Astrocyte of the cerebellum (primary cell): ENCODE measurements around the gene PPP2R2B.
"Not testable (repeated sequence)": the region's sequence is repeated elsewhere in the genome, so short reads cannot be mapped to it uniquely, and the experiment has no call there.

Experiments used
- DNase-seq: peaks from one replicate; pipeline ENCODE4 v3.0.0-alpha.2; 2011; ENCODE audit warnings: low read depth
- H3K4me3 ChIP-seq: 2 replicates; pipeline ENCODE4 v1.5.1; 2011; ENCODE audit warnings: mild to moderate bottlenecking, low read depth, low read length, moderate library complexity
- CTCF ChIP-seq: IDR thresholded peaks from 2 replicates; pipeline ENCODE4 v1.5.1; 2012; ENCODE audit warnings: low read length, low read depth, moderate library complexity, mild to moderate bottlenecking; ENCODE audit errors: missing control alignments
- in situ Hi-C: cut with HindIII; loops from 2 replicates; pipeline ENCODE4 v1.10.0; 2017; ENCODE audit warnings: low sequenced_read_pairs

PPP2R2B gene

DNA sequence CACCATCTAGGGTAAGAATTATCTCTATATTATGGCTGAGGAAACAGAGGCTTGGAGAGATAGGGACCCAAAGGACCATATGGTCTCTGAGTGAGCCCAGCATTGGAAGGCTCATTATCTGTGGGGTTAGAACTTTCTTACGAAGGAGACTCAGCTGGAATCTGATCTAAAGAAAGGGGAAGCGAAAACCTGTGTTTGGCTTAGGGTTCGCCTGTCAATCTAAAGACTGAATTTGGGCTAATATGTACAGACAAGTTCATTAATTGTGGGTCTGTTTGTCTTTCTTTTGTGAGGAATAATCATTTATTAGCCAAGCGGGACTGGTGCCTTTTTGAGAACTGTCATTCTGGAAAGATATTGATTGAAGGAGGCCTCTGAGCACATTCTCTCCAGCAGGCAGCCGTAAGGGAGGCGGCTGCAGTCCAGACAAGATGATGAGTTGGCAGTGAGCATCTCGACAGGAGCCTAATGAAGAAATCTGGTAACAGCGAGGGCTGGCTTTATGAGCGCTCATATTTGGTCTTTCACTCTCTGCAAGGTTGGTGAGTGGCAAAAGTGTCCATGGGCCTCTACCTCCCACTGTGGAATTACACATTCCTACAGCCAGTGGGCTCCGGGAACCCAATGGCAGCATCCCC is 258.4 kb downstream of the PPP2R2B start:
- no peak for TF ChIP-seq CTCF
- no peak for DNase-seq
- in situ Hi-C loops, result no loop called here
- no peak overlapping the region for H3K4me3 ChIP-seq

- H3K4me3 ChIP-seq, result no peak overlapping the region
- no peak for DNase-seq
- TF ChIP-seq CTCF, result no peak
- in situ Hi-C loops, result no loop called here
These were observed 260.1 kb downstream of the PPP2R2B start for GRCh38 chr5:146618434-146618833.

- in situ Hi-C loops, H3K4me3 ChIP-seq, DNase-seq: not testable (repeated sequence)
These were observed 268.8 kb downstream of the PPP2R2B start for GRCh38 chr5:146609731-146610130.

- DNase-seq, result no peak
- no peak for TF ChIP-seq CTCF
- no peak overlapping the region for H3K4me3 ChIP-seq
- in situ Hi-C loops, result no loop called here
These were observed 270.8 kb downstream of the PPP2R2B start for GRCh38 chr5:146607659-146608332.

- in situ Hi-C loops, result no loop called here
- no peak overlapping the region for H3K4me3 ChIP-seq
These were observed 271.7 kb downstream of the PPP2R2B start for GRCh38 chr5:146606893-146607292.

GRCh38 chr5:146600376-146600775 is 278.2 kb downstream of the PPP2R2B start:
- in situ Hi-C loops, result no loop called here

More at GRCh38 chr5:146606893-146607292, 271.7 kb downstream of the PPP2R2B start:
- no peak for TF ChIP-seq CTCF
- DNase-seq, result no peak

More at GRCh38 chr5:146600376-146600775, 278.2 kb downstream of the PPP2R2B start:
- no peak for TF ChIP-seq CTCF
- DNase-seq, result no peak
- H3K4me3 ChIP-seq, result no peak overlapping the region
